HG03064 (cell line): ENCODE measurements around the gene PLEKHG2.
"Not testable (repeated sequence)": the region's sequence is repeated elsewhere in the genome, so short reads cannot be mapped to it uniquely, and the experiment has no call there.

ENCODE experiments used
- ATAC-seq: cut with Tn5 transposase; IDR thresholded peaks from one replicate; pipeline ENCODE4 v1.9.1; 2021; ENCODE audit warnings: low read depth; ENCODE audit not compliant: unreplicated experiment

The PLEKHG2 gene

DNA sequence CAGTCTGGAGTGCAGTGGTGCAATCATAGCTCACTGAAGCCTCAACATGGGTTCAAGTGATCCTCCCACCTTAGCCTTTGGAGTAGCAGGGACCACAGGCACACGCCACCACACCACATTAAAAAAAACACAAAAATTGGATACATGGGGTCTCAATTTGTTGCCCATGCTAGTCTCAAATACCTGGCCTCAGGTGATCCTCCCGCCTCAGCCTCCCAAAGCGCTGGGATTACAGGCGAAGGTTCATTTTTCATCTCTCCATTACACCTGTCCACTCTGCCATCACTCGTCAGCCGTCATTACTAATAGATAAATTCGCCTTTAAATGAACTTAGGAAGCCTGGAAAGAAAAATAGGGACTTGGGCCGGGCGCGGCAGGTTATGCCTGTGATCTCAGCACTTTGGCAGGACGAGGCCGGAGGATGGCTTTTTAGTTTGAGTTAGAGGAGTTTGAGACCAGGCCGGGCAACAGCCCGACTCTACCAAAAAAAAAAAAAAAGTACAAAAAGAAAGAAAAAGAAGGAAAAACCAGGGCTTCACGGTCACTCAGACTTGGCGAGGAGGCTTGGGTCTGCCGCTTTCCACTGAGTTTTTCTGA is 32.2 kb downstream of the PLEKHG2 start:
- ATAC-seq, result no peak

DNA sequence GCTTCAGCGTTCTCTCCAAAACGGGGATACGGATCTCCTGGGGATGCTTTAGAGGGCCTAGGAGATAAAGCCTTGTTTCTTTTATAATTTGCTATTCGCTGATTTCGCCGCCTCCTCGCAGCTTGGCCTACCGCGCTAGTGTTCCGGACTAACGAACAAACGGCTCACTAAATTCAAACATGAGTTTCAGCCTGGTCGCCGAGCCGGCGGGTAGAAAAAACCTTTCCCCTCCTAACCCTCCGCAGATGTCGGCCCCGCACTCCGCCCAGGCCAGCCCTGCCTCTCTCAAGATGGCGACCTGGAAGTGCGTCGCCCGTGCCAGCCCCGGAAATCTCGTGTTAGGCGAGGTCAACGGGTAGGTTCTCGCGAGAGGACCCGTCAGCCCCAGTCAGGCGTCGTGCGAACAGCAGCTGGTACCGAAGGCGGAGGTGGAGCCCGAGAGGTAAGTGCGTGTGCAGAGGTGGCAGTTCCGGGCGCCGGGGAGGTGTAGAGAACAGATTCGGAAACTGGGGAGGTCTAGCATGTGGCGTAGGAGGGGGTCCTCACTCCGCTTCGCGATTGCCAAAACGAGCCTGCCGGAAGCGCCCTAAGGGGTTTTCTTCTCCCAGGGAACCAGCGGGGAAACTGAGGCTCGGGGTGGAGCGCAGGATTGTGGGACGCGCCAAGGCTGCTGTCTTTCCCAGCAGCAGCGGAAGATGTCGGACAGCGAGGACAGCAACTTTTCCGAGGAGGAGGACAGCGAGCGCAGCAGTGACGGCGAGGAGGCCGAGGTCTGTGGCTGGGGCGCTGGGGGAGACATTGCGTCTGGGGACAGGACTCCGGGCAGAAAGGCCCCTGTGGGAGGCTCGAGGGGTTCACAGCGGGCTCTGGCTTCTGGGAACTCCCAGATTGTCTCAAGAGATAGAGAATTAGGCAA is 33.0 kb downstream of the PLEKHG2 start, which contains the start of gene SUPT5H:
SUPT5H (plus strand) TSS at position 387 of the 916 bp plus-strand sequence; CDS start at position 696, 309 bp downstream.
- peak; percentile 77 for ATAC-seq

DNA sequence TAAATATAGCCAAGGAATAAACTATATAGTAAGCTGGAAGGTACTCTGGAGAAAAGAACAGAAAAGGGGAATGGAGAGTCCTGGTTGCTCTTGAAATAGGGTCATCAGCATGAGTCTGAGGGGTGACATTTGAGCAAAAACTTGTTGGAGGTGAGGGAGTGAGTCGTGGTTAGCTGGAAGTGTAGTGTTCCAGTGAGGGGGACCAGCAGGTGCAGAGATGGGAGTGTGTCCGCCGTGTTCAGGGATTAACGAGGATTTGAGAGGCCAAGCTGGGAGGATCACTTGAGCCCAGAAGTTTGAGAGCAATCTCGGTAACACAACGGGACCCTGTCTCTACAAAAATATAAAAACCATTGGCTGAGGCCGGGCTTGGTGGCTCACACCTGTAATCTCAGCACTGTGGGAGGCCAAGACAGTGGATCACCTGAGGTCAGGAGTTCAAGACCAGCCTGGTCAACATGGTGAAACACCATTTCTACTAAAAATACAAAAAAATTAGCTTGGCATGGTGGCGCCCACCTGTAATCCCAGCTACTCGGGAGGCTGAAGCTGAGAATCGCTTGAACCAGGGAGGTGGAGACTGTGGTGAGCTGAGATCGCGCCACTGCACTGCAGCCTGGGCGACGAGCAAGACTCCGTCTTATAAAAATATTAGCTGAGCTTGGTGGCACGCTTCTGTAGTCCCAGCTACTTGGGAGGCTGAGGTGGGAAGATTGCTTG is 34.1 kb downstream of the PLEKHG2 start:
- ATAC-seq, result no peak

DNA sequence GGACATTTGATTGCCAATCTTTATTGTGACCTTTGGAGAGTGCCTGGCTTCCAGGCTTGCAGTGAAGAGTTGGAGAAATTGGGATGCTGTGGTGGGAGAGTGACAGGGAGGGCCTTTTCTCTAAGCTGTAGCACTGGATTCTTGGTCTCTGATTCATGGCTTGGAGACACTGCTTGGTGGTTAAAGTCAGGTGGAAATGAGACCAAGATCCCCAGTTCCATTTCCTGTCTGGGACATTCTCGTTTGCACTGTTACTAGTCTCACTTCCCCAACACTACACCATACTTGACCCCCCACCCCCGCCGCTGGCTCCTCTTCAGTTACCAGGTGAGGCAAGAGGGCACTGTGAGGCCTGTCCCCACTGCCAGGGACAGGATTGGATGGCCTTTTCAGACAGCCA is 35.8 kb downstream of the PLEKHG2 start:
- ATAC-seq, result no peak

DNA sequence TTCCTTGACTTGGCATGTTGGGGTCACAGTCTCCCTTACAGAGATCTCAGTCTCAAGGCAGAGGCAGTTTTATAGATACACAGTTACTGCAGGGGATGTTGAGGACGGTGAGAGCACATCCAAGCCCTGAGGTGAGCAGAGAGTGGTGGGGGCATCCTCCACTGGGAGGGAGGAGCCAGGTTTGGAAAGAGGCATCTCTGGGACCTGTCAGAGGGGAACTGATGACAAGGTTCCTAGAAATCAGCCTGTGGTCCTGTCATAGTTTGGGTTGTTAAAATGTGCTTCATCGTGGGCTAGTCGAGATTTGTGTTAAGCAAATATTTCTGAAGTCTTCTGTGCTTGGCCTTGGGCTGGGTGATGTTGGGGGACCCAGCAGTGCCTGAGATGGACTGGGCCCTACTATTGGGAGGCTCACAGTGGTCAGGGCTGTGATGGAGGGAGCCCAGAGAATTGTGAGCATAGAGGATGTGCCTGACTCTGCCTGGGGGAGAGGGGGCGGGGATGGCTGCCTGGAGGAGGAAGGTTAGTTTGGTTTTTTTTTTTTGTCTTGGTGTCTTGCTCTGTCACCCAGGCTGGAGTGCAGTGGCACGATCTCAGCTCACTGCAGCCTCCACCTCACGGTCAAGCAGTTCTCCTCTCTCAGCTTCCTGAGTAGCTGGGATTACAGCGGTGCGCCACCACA is 36.8 kb downstream of the PLEKHG2 start:
- no peak for ATAC-seq

DNA sequence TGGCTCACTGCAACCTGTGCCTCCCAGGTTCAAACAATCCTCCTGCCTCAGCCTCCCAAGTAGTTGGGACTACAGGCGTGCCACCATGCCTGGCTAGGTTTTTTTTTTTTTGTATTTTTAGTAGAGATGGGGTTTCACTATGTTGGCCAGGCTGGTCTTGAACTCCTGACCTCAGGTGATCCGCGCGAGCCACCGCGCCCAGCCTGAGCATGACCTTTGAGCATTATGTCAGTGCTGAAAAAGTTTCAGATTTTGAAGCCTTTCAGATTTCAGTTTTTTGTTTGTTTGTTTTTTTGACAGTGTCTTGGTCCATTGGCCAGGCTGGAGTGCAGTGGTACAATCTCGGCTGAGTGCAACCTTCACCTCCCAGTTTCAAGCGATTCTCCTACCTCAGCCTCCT is 38.8 kb downstream of the PLEKHG2 start:
- ATAC-seq, result not testable (repeated sequence)

DNA sequence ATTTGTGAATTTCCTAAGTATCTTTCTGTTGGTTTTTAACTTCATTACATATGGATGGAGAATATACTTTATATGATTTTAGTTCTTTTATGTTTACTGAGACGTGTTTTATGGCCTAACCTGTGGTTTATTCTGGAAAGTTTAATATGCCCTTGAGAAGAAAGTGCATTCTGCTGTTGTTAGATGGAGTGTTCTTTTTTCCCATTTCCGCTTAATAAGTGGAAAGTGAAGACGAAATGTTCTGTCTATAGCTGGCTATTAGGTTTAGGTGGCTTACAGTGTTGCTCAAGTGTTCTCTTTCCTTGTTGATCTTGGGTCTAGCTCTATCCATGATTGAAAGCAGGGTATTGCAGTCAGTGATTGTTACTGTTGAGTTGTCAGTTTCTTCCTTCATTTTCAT is 50.9 kb downstream of the PLEKHG2 start:
- no peak for ATAC-seq

DNA sequence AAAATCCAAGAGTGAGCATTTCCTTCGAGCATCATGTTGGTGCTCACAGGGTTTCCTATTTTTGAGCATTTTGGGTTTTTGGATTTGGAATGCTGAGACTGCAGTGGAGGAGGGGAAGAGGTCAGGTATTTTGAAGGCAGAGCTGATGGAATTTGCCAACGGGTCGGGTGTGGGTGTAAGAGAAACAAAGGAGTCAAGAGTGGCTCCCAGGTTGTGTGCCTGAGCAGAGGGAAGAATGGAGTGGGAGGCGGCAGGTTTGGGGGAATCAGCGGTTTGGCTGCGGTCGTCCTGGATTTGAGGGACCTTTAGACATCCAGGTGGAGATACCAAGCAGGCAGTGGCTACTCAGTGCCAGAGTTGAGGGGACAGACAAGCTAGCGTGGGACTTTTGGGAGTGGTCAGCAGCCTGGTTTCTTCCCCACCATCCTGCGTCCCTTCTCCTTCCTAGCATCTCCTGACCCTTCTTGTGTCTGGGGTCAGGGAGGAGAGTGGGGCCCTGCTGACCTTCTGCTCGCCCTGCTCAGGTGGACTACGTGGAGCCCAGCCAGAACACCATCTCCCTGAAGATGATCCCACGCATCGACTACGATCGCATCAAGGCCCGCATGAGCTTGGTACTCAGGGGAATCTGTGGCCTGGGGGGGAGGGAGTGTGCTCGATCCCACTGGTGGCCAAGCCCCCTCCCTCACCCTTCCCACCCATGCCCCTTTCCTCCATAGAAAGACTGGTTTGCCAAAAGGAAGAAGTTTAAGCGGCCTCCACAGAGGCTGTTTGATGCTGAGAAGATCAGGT is 53.7 kb downstream of the PLEKHG2 start:
- no peak for ATAC-seq

DNA sequence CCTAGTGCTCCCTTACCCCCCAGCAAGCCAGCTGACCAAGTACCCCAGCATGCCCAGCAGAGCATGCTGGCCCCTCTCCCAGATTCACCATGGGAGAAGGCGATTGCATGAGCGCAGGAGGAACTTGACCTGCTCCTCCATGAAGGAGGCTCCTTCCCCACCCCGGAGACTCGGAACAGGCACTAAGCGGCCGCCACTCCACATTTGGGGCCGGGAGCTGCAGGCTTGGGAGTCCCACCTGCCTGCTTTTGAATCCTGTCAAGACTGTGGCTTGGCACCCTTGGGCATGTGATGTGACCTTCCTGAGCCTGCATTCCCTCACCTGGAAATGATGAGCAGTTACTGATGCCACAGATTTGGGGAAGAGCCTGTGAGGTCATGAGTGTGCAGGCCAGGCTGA is 55.5 kb downstream of the PLEKHG2 start:
- ATAC-seq, result no peak

DNA sequence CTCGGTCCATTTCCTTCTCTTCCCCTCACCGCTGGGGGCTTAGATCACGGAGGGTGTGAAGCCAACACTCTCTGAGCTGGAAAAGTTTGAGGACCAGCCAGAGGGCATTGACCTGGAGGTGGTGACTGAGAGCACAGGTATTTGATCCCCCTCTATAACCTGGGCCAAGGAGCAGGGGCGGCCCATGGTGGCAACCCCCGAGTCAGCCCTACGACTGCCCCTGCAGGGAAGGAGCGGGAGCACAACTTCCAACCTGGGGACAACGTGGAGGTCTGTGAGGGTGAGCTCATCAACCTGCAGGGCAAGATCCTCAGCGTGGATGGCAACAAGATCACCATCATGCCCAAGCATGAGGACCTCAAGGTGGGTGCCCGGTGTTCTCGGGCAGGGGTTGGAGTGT is 56.6 kb downstream of the PLEKHG2 start:
- ATAC-seq, result no peak

DNA sequence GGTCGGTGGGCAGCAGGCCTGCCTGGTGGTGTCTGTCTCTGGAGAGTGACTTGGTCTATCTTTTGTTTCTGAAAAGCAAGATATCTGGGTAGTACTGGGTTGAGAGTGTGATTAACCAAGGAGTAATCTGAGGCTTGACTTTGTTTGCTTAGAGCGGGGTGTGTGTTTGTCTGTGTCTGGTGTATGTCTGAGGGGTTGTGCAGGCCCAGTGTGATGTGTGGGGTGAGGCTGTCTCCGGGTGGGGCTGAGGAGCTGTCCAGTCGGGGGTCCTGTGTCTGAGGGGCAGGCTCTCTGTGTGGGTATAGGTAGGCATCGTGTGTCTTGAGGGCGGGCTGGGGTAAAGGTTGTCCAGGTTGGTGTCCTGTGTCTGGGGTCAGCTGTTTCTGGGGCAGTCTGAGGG is 57.1 kb downstream of the PLEKHG2 start:
- no peak for ATAC-seq

DNA sequence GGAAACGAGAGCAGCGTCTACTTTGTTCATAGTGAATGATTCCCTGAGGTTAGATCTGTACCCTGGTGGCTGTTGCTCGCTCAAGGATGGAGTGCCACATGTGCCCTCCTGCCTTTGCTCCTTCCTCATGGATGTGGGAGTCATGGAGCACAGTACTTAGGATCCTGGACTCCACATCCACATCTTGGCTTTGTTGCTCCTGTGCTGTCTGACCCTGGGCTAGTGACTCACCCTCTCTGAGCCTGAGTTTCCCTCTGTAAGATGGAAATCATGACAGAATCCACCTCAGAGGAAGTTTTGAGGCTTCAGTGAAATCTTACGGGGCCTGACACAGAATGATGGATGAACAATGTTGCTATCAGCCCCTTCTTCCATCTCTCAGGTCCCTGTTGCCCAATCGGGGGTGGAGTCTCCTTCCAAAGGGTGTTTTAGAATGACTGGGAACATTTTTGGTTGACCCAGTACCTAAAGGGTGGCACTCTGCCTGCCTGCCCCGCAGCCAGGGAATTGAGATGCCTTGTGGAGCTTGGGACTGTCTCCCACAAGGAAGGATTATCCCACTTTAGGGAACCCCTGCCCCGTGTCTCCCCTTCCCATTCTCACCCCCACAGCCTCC is 58.4 kb downstream of the PLEKHG2 start:
- ATAC-seq, result no peak

DNA sequence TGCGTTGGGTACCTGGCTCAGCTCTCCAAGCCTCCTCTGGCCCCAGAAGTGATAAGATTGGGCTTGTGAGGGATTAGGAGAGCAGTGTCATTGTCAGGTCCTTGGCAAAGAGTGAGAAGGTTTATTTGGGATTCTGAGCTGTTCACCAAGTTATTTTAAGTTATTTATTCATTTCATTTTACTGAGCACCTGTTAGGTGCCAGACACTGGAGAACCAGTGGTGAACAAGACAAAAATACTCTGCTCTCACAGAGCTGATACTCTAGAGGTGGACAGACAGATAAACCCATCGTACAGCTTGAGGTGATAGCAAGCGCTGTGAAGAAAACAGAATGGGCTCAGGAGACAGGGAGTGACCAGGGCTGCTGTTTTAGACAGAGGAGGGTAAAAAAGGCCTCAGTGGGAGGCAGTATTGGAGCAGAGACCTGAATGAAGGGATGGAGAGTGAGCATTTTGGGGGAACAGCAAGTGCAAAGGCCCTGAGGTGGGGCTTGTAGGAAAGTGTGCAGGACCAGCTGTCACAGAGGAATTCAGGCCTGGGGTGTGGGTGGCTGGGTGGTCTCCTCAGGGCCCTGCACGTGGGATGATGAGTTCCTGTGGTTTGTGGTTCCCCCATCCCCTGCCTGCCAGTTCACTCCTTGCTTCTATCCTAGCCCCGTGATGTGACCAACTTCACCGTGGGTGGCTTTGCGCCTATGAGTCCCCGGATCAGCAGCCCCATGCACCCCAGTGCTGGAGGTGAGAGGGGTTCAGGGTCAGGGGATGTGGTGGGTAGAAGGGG is 59.5 kb downstream of the PLEKHG2 start:
- ATAC-seq, result no peak

DNA sequence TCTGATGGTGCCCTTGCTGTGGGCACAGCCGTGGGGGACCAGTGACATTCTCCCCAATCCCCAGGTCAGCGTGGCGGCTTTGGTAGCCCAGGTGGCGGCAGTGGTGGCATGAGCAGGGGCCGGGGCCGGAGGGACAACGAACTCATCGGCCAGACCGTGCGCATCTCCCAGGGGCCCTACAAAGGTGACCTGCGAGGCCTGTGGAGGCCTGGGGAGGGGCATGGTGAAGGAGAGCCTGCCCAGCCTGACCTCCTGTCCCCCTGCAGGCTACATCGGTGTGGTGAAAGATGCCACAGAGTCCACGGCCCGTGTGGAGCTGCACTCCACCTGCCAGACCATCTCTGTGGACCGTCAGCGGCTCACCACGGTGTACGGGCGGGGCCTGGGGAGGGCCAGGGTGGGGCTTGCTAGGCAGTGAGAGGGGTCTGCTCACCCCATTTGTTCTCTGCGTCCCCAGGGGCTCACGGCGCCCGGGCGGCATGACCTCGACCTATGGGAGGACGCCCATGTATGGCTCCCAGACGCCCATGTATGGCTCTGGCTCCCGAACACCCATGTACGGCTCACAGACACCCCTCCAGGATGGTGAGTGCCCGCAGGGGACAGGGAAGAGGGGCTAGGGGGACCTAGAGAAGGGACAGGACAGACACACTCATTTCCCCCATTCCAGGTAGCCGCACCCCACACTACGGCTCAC is 60.4 kb downstream of the PLEKHG2 start:
- ATAC-seq, result no peak

DNA sequence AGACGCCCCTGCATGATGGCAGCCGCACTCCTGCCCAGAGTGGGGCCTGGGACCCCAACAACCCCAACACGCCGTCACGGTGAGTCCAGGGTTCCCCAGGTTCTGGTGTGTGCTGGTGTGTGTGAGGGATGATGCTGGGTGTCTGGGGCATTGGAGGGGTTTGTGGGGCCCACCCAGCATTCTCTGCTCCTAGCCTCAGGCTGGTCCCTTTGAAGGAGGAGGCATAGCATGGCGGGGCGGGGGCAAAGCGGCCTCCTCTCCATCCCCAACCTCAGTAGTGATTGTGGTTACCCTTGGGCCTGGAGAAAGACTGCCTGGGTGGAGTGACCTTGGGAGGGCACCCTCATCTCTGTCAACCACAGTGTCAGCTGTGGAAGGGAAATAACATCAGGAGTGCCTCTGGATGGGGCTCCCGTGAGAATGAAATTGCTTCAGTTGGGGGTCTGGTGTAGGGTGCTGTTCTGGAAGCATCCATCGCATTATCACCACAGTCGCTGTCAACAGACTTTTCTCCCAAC is 61.0 kb downstream of the PLEKHG2 start:
- ATAC-seq, result no peak

DNA sequence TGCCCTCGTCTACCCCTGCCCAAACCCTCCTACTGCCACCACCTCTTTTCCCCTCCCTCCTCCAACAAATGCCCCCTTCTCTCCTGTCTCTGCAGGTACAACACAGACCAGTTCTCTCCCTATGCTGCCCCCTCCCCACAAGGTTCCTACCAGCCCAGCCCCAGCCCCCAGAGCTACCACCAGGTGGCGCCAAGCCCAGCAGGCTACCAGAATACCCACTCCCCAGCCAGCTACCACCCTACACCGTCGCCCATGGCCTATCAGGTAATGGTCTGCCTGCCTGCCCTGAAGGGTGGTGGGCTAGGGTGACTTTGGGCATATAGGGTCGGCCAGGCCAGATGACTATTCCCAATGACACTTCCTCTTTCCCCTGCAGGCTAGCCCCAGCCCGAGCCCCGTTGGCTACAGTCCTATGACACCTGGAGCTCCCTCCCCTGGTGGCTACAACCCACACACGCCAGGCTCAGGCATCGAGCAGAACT is 61.7 kb downstream of the PLEKHG2 start:
- no peak for ATAC-seq

DNA sequence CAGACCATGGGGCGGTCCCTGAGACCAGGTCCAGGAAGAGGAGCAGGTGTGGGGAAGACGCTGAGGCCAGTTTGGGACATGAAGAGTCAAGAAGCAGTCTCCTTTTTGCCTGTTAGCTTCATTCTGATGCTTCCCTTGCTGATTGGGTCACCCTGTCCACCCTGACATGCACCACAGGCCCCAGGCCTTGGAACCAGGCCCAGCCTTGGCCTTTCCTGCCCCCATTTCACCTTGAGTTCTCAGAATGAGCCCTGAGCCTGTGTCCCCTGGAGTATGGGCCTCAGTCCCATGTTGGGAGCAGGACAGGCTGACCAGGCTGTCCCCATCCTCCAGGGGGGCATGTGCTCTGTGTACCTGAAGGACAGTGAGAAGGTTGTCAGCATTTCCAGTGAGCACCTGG is 63.3 kb downstream of the PLEKHG2 start:
- ATAC-seq, result no peak
